NT2/D1 (cell line): ENCODE measurements around the gene CARS2.

Source experiments
- SUZ12 ChIP-seq: IDR thresholded peaks from 2 replicates; pipeline ENCODE4 v1.6.1; 2011; ENCODE audit not compliant: insufficient read length, insufficient read depth; ENCODE audit errors: extremely low read depth
- YY1 ChIP-seq: IDR thresholded peaks from 2 replicates; pipeline ENCODE4 v1.6.1; 2011; ENCODE audit not compliant: insufficient read length, insufficient read depth
- ZNF274 ChIP-seq: IDR thresholded peaks from 2 replicates; pipeline ENCODE4 v1.6.1; 2011; ENCODE audit warnings: mild to moderate bottlenecking, low read depth, low read length

- TF ChIP-seq YY1 (no peak), SUZ12 (no peak), ZNF274 (no peak)
Observed at GRCh38 chr13:110706570-110707372, 855 bp upstream of the CARS2 start.
